RWPE1 (cell line): ENCODE results near the gene UNCX.
A peak's percentile ranks its signal among the peaks of the same experiment; 100 is the strongest.
"Not testable (repeated sequence)": the region's sequence is repeated elsewhere in the genome, so short reads cannot be mapped to it uniquely, and the experiment has no call there.

Source experiments
- CTCF ChIA-PET: fragments of 350-600 bp; sonication (Branson Sonifier 250); formaldehyde crosslinking; extraction: SDS; loops from one replicate; lab custom pipeline; 2021; lab: Yijun Ruan, JAX
- POLR2A ChIA-PET: fragments of 400-600 bp; formaldehyde crosslinking; extraction: SDS; loops from one replicate; lab custom pipeline; 2020; ENCODE audit warnings: antibody characterized with exemption; ENCODE audit not compliant: low non-redundant PET; lab: Yijun Ruan, JAX
- DNase-seq: peaks from one replicate; pipeline ENCODE4 v3.0.0; 2012; ENCODE audit warnings: low spot score
- H3K27ac ChIP-seq: fragments of 450-650 bp; 2 replicates; pipeline ENCODE4 v1.5.1; 2017
- TF ChIP-seq, protein P1 (sequence below): fragments of 450-650 bp; conservative IDR thresholded peaks from 2 replicates; pipeline ENCODE4 v1.5.1; 2017; ENCODE audit warnings: low read depth, mild to moderate bottlenecking

The UNCX gene

DNA sequence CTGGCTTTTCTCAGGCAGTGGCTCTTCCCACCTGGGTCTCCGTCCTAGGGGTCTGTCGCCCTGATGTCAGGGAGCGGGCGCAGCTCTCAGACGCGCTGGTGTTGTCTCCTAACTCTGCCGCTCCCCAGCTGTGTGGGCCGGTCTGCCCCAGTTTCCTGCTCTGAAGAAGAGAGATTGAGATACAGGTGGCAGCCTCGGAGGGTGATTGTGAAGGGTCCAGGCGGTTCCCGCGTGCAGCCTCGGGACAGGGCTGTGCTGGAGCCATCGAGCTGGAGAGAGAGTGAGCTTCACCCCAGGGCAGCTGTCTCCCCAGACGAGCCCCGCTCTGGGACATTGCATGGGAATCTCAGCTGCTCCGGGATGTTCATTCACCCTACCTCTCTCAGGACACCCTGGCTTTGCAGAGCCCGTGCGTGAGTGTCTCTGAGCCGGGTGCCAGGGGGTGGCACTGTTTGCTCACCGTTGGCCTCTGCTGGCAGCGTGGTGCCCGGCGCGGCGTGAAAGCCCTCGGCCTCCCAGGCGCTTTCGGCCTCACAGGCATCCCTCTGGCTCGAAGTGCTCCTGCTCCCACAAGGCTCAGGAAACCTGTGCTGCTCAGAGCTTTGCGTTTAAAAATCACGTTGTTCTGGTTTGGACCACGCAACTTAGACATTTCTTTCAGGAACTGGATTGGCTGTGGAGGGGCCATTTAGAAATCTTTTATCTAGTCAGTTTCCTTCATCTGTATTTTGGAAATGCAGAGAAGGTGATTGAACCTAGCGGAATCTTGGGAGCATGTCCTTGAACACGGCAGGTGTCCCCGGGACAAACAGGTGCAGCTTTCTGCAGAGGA lies 38.9 kb upstream of the UNCX start:
- TF ChIP-seq, protein P1, sequence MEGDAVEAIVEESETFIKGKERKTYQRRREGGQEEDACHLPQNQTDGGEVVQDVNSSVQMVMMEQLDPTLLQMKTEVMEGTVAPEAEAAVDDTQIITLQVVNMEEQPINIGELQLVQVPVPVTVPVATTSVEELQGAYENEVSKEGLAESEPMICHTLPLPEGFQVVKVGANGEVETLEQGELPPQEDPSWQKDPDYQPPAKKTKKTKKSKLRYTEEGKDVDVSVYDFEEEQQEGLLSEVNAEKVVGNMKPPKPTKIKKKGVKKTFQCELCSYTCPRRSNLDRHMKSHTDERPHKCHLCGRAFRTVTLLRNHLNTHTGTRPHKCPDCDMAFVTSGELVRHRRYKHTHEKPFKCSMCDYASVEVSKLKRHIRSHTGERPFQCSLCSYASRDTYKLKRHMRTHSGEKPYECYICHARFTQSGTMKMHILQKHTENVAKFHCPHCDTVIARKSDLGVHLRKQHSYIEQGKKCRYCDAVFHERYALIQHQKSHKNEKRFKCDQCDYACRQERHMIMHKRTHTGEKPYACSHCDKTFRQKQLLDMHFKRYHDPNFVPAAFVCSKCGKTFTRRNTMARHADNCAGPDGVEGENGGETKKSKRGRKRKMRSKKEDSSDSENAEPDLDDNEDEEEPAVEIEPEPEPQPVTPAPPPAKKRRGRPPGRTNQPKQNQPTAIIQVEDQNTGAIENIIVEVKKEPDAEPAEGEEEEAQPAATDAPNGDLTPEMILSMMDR, result peak; percentile 79
- DNase-seq, result peak; percentile 72
- ChIA-PET CTCF (interaction anchor here (0.6 to 2.5 kb wide), 14 partner anchors 11 to 433 kb away, joined by 3 to 15 read pairs (median 4); partner anchors contain the start of gene UNCX), POLR2A (no interaction called here)
- no peak overlapping the region for H3K27ac ChIP-seq

DNA sequence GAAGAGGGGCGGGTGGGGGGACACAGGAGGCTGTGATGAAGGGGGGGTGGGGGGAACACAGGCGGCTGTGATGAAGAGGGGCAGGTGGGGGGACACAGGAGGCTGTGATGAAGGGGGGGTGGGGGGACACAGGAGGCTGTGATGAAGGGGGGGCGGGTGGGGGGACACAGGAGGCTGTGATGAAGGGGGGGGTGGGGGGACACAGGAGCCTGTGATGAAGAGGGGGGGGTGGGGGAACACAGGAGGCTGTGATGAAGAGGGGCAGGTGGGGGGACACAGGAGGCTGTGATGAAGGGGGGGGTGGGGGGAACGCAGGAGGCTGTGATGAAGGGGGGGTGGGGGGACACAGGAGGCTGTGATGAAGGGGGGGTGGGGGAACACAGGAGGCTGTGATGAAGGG lies 36.2 kb upstream of the UNCX start:
- POLR2A ChIA-PET, DNase-seq, CTCF ChIA-PET, H3K27ac ChIP-seq: not testable (repeated sequence)

- POLR2A ChIA-PET, result interaction anchor here (0.6 kb wide), 1 partner anchor 11 kb away, joined by 3 read pairs; no protein-coding TSS in a partner anchor
- DNase-seq, result no peak
- H3K27ac ChIP-seq, result no peak overlapping the region
- CTCF ChIA-PET, result interaction anchor here (0.8 kb wide), 1 partner anchor 13 kb away, joined by 3 read pairs; no protein-coding TSS in a partner anchor
- TF ChIP-seq, protein P1, result no peak
Measured at GRCh38 chr7:1196950-1197349, 35.7 kb upstream of the UNCX start.

DNA sequence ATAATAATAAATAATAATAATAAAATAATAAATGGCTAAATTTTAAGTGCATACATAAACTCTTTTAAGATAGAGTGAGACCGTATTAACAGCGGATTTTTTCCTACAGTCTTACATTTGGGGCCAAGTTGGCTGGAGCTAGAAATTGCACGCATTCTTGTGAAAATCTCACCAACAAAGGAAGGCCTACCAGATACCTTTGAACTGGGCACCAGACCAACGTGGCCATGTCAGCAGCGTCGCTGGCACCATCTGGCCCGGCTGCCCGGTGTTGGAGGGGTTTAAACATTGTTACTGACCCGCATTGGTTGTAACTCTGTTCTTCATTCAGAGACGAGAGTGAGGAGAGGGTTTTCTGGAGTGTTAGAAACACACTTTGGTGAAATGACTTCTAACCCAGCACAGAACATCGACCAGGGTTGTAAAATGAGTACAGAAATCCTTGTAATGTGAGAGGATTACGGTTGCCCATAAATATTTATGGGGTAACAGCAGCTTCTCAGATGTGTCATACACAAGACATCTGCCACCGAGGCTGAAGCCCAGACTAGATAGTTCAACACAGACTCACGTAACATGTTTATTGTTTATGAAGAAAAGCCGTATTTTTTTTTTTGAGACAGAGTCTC lies 34.6 kb upstream of the UNCX start:
- ChIA-PET POLR2A (interaction anchor here (0.7 kb wide), 1 partner anchor 224 kb away, joined by 3 read pairs; no protein-coding TSS in a partner anchor), CTCF (interaction anchor here (0.7 to 0.8 kb wide), 3 partner anchors 12 to 32 kb away, joined by 3 read pairs; no protein-coding TSS in a partner anchor)
- DNase-seq, result peak; percentile 72
- peak overlapping the region; percentile 67 for H3K27ac ChIP-seq
- TF ChIP-seq, protein P1, result no peak

DNA sequence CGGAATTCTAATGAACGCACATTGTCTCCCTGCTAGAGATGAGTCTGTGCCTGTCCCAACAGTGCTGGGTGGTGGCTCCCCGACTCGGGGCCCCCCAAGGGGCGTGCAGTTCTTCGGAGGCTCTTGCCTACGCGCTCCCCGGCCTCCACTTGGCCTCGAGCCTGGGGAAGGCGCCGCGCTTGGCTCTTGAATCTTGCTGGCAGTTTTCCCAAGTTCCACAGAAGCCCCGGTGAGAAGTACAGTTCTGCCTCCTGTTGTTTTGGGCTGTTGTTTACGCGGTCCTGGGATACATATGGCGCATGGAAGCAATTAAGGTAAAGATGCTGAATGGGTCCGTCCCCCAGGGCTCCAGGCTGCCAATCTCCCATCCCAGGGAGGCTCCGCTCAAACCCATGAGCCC lies 32.6 kb upstream of the UNCX start:
- POLR2A ChIA-PET, result no interaction called here

DNA sequence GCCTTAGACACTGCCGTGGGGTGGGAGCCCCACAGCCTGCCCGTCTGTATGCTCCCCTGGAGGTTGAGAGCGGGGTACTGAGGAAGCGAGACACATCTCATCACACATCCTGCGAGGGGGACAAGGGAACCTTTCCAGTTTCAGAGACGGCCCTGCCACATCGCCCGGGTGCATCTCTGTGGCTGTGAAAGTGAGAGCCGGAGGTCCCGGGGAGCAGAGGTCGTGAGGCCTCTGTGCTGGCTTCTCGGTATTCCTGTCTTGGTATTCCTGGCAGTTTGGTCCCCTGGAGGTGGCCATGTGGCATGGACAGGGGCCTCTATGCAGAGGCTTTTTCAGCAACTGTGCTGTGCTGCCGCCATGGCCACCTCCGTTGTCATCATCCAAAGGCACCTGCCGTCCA lies 30.8 kb upstream of the UNCX start:
- ChIA-PET POLR2A (no interaction called here), CTCF (no interaction called here)
- no peak for DNase-seq
- H3K27ac ChIP-seq, result no peak overlapping the region
- TF ChIP-seq, protein P1, result no peak

More for the DNA sequence above, 32.6 kb upstream of the UNCX start:
- no peak for DNase-seq
- no peak overlapping the region for H3K27ac ChIP-seq
- CTCF ChIA-PET, result interaction anchor here (0.7 kb wide), 1 partner anchor 249 kb away, joined by 3 read pairs; no protein-coding TSS in a partner anchor
- TF ChIP-seq, protein P1, result no peak

GRCh38 chr7:1202914-1203313 lies 29.8 kb upstream of the UNCX start:
- CTCF ChIA-PET, H3K27ac ChIP-seq, DNase-seq, POLR2A ChIA-PET: not testable (repeated sequence)
